Skeletal muscle satellite cell (primary cell): ENCODE results near the gene IGSF3.
"Not testable (repeated sequence)": the region's sequence is repeated elsewhere in the genome, so short reads cannot be mapped to it uniquely, and the experiment has no call there.

Experiments used
- H3K27me3 ChIP-seq: 2 replicates; pipeline ENCODE4 v1.7.0; 2013; ENCODE audit warnings: low read length; ENCODE audit not compliant: control insufficient read depth, insufficient read depth
- H3K36me3 ChIP-seq: 2 replicates; pipeline ENCODE4 v1.7.0; 2013; ENCODE audit warnings: mild to moderate bottlenecking, control low read depth, low read length; ENCODE audit not compliant: insufficient read depth
- H3K4me1 ChIP-seq: 2 replicates; pipeline ENCODE4 v1.7.0; 2013; ENCODE audit warnings: low read length; ENCODE audit not compliant: control insufficient read depth, insufficient read depth
- H3K4me2 ChIP-seq: 2 replicates; pipeline ENCODE4 v1.7.0; 2013; ENCODE audit warnings: mild to moderate bottlenecking, low read length
- H3K4me3 ChIP-seq: 2 replicates; pipeline ENCODE4 v1.7.0; 2013; ENCODE audit warnings: low read length
- H3K9ac ChIP-seq: 2 replicates; pipeline ENCODE4 v1.7.0; 2013; ENCODE audit warnings: mild to moderate bottlenecking, low read depth, low read length, moderate library complexity
- H3K9me3 ChIP-seq: replicated peaks from 2 replicates; pipeline ENCODE4 v1.7.0; 2013; ENCODE audit warnings: mild to moderate bottlenecking, control low read depth, low read length

Gene IGSF3

GRCh38 chr1:116605315-116605714, 62.2 kb downstream of the IGSF3 start:
- Histone ChIP-seq H3K4me1 (no peaks in the 10 kb centered on the region), H3K4me3 (no peak overlapping the region), H3K9ac (no peak overlapping the region), H3K27me3 (no peaks in the 10 kb centered on the region), H3K9me3 (no peaks in the 10 kb centered on the region), H3K4me2 (no peak overlapping the region), H3K36me3 (no peaks in the 10 kb centered on the region)

GRCh38 chr1:116604408-116604807, 63.1 kb downstream of the IGSF3 start:
- not testable (repeated sequence) for H3K4me2 ChIP-seq, H3K4me1 ChIP-seq, H3K27me3 ChIP-seq, H3K9me3 ChIP-seq, H3K4me3 ChIP-seq, H3K9ac ChIP-seq, H3K36me3 ChIP-seq

DNA sequence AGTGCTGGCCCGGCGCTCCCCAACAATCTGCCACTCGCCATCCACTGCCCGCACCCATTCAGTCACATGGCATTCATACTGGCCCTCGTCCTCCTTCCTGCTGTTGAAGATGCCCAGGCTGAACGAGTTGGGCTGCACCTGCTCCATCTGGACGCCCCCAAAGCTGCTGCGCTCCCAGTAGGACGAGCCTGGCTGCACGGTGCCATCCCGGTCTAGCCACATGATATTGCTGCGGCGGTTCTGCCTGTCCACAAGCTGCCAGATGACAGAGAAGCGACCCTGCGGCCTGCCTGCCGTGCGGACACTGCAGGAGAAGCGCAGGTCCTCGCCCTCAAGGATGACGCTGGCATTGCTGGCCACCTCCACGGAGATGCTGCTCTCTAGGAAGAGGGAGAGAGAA, 63.9 kb downstream of the IGSF3 start:
- H3K4me1 ChIP-seq, H3K9me3 ChIP-seq, H3K27me3 ChIP-seq, H3K36me3 ChIP-seq, H3K4me2 ChIP-seq, H3K4me3 ChIP-seq, H3K9ac ChIP-seq: not testable (repeated sequence)

DNA sequence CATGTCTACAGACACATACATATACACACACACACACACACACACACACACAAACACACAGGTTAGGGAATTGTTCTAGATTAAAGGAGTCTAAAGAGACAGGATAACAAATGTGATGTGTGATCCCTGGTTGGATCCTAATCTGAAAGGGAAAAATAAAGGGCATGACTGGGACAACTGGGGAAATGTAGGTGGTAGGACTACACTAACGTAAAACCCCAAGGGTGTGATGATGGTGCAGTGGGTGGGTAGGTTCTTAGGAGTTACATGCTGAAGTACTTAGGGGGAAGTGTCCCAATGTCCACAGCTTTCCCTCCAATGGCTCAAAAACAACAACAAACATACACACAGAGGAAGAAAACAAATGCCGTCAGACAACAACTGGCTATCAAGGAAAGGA, 68.2 kb downstream of the IGSF3 start:
- H3K4me3 ChIP-seq, H3K36me3 ChIP-seq, H3K9ac ChIP-seq, H3K27me3 ChIP-seq, H3K4me1 ChIP-seq, H3K9me3 ChIP-seq, H3K4me2 ChIP-seq: not testable (repeated sequence)

- H3K4me3 ChIP-seq, H3K4me2 ChIP-seq, H3K27me3 ChIP-seq, H3K9me3 ChIP-seq, H3K9ac ChIP-seq, H3K36me3 ChIP-seq, H3K4me1 ChIP-seq: not testable (repeated sequence)
Measured at GRCh38 chr1:116598420-116599036, 69.0 kb downstream of the IGSF3 start.

DNA sequence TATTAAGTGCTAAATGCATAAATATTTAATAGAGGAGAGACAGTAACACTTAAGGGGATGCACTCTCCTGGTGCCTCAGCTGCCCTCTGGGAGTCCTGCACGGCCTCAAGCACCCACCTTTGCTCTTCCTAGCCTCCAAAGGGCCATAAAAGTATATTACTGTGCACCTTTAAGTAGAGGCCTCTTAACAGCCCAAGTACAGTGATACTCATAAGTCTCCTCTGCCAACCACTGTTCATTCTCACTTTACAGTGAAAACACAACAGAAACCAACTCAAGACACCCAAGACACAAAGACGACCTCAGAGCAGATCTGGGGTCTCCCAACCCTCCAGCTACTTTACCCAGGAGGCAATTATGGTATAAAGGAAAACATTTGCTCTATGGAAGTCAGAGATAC, 70.1 kb downstream of the IGSF3 start:
- not testable (repeated sequence) for H3K4me3 ChIP-seq, H3K4me2 ChIP-seq, H3K9me3 ChIP-seq, H3K36me3 ChIP-seq, H3K9ac ChIP-seq, H3K27me3 ChIP-seq, H3K4me1 ChIP-seq

DNA sequence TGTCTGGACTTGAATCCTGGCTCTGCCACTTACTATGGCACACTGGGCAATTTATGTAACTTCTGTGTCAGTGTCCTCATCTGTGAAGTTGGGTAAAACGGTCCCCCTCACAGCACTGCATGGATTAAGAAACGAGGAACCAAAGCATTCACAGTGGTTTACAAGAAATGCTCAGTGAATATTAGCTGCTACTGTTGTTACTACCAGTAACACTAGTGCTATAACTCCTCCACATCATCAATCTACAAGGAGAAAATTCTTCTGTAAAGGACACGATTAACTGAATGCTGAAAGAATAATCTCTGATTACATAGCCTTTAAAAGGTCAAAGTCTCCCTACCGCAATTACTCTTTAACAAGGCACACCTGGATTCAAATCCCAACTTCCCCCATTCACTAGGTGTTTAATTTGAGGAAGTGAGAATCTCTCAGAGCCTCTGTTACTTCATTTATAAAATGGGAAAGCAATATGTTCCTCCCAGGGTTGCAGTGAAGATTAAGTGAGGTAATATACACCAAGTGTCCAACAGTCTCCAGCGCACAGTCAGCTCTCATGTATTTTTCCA, 70.7 kb downstream of the IGSF3 start:
- not testable (repeated sequence) for H3K27me3 ChIP-seq, H3K36me3 ChIP-seq, H3K4me3 ChIP-seq, H3K9ac ChIP-seq, H3K4me2 ChIP-seq, H3K4me1 ChIP-seq, H3K9me3 ChIP-seq

DNA sequence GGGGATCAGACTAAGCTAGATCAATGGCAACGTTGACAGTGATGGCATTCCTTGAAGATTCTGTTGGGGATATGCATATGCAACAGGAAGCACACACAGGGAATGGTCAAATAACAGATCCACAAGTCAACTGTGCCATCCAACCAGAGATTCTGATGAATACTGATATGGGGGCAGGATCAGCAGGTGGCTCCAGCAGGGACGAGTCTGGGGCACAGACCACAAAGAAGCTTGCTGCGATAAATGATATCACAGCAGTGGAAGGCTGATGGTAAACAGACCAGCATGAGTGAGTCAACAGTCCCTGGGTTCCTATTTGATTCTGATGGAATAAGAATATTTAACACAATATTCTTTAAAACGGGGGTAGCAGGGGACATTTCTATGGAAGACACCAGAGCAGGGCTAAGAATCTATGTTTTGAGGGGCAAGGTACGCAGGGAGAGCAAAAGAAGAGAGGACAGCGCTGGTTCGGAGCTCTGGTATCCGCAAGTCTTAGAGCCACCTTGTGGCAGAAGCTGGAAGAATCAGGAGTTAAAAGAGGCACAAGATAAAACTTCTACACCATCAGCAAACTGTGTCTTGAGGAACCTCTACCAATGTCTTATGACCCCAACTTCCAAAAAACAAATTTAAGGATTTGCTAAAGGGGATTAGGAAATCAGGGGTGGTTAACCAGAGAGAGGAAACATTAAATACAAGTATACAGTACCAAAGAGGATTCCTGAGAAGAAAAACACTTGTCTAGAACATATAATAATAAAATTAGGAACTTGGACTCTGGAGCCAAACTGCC, 71.4 kb downstream of the IGSF3 start:
- H3K36me3 ChIP-seq, H3K4me3 ChIP-seq, H3K9ac ChIP-seq, H3K9me3 ChIP-seq, H3K27me3 ChIP-seq, H3K4me1 ChIP-seq: not testable (repeated sequence)
- peak overlapping the region; percentile 65 for H3K4me2 ChIP-seq

DNA sequence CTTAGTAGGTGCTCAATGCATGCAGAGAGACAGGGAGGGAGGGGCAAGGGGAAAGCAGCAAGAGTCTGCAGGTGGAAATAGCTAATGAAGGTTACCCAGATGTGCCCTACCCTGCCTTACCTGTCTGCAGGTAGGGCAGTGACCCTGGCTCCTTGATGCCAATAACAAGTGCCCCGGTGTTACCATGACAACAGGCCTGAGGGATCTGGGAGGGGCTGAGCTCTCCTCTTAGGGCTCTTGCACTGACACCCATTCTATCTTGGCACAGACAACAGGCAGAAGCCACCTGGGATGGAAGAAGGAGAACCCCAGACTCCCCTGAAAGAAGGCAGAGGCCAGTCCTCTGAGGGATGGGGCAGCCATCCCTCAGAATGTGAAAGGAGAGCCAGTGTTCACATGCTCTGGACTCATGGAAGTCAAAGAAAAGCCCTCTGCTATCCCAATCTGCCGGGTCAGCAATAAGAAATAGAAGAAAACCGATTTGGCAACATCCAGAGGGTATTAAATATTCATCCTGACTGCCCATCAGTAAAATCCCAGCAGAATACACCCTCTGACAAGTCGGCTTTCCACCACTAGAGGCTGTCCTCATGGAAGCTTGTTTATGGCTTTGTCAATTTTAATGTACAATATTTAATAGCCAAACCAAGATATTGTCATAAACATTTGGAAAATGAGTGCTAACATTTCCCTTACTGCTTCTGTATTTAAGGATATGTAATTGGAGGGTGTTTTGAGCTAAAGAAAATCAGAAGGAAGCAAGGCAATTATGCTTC, 72.3 kb downstream of the IGSF3 start:
- H3K36me3 ChIP-seq, H3K27me3 ChIP-seq, H3K4me1 ChIP-seq, H3K9ac ChIP-seq, H3K4me2 ChIP-seq, H3K4me3 ChIP-seq, H3K9me3 ChIP-seq: not testable (repeated sequence)

- not testable (repeated sequence) for H3K4me2 ChIP-seq, H3K9ac ChIP-seq, H3K4me1 ChIP-seq, H3K9me3 ChIP-seq, H3K27me3 ChIP-seq, H3K4me3 ChIP-seq, H3K36me3 ChIP-seq
Measured at GRCh38 chr1:116593977-116594376, 73.6 kb downstream of the IGSF3 start.

- H3K9ac ChIP-seq, H3K9me3 ChIP-seq, H3K27me3 ChIP-seq, H3K36me3 ChIP-seq, H3K4me3 ChIP-seq, H3K4me2 ChIP-seq, H3K4me1 ChIP-seq: not testable (repeated sequence)
Measured at GRCh38 chr1:116593401-116593800, 74.1 kb downstream of the IGSF3 start.
